HS-5 (cell line): ENCODE data around the gene PHF21B.
"Not testable (repeated sequence)": the region's sequence is repeated elsewhere in the genome, so short reads cannot be mapped to it uniquely, and the experiment has no call there.

ENCODE experiments used
- DNase-seq: peaks from one replicate; pipeline ENCODE4 v3.0.0-alpha.2; 2012; ENCODE audit warnings: low read depth

PHF21B gene

GRCh38 chr22:45009606-45010531 is at the start of gene PHF21B:
TSS of gene PHF21B (minus strand) at chr22:45010005. CDS start at chr22:45009549, 456 bp downstream.
- DNase-seq: no peak

GRCh38 chr22:45059296-45059695 is 49.5 kb upstream of the PHF21B start:
- DNase-seq: no peak

- no peak for DNase-seq
Measured at GRCh38 chr22:45058622-45058912, 48.8 kb upstream of the PHF21B start.

- no peak for DNase-seq
Measured at GRCh38 chr22:45055936-45056335, 46.1 kb upstream of the PHF21B start.

- no peak for DNase-seq
Measured at GRCh38 chr22:45053571-45053970, 43.8 kb upstream of the PHF21B start.

GRCh38 chr22:45053094-45053493 is 43.3 kb upstream of the PHF21B start:
- DNase-seq: no peak

GRCh38 chr22:45052665-45053064 is 42.9 kb upstream of the PHF21B start:
- not testable (repeated sequence) for DNase-seq

- DNase-seq: no peak
Measured at GRCh38 chr22:45051946-45052345, 42.1 kb upstream of the PHF21B start.

GRCh38 chr22:45051419-45051818 is 41.6 kb upstream of the PHF21B start:
- no peak for DNase-seq

- no peak for DNase-seq
Measured at GRCh38 chr22:45047260-45047659, 37.5 kb upstream of the PHF21B start.

GRCh38 chr22:45045208-45045607 is 35.4 kb upstream of the PHF21B start:
- no peak for DNase-seq

- DNase-seq: no peak
Measured at GRCh38 chr22:45042263-45042662, 32.5 kb upstream of the PHF21B start.

GRCh38 chr22:45039133-45039532 is 29.3 kb upstream of the PHF21B start:
- DNase-seq: no peak

- DNase-seq: no peak
Measured at GRCh38 chr22:45036154-45036553, 26.3 kb upstream of the PHF21B start.

- DNase-seq: no peak
Measured at GRCh38 chr22:45034821-45035220, 25.0 kb upstream of the PHF21B start.

GRCh38 chr22:45034156-45034555 is 24.4 kb upstream of the PHF21B start:
- no peak for DNase-seq

GRCh38 chr22:45033136-45033535 is 23.3 kb upstream of the PHF21B start:
- no peak for DNase-seq

GRCh38 chr22:45031629-45032403 is 22.0 kb upstream of the PHF21B start:
- no peak for DNase-seq

- no peak for DNase-seq
Measured at GRCh38 chr22:45029501-45029900, 19.7 kb upstream of the PHF21B start.

- DNase-seq: no peak
Measured at GRCh38 chr22:45026511-45026910, 16.7 kb upstream of the PHF21B start.

- no peak for DNase-seq
Measured at GRCh38 chr22:45023431-45023830, 13.6 kb upstream of the PHF21B start.

- no peak for DNase-seq
Measured at GRCh38 chr22:45019861-45020655, 10.3 kb upstream of the PHF21B start.
